ENCODE data around the gene TAOK3. TPM values are rescaled to one million over a fixed set of nuclear protein-coding genes. Genes with fewer than 3 reads are reported as not detected.

Gene TAOK3
- polyA plus RNA-seq, 4 donors = 27.5 to 38.9 (median 32.2) TPM

DNA sequence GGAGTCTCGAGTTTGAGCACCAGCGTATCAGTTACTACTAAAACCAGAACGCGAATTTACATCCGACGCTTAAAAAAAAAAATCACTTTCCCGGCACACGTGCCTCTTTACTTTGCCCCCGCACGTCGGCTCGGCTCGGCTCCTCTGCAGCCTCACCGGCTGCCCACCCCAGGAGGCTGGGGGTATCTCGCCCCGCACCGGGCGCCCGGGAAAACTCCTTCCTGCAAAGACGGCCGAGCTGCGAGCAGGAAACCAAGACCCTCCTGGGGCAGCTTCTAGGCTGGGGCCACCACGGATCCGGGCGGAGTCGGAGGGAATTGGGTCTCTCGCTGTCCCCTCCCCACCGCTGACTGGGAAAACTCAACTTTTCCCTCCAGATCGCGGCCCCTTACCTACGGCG lies 269.5 kb downstream of the TAOK3 start:
- peak in 3 of 4 donors; percentile 21 to 31 (median 29) for DNase-seq (ENCODE audit: low read depth in 4 of 4, low spot score in 2 of 4)

DNA sequence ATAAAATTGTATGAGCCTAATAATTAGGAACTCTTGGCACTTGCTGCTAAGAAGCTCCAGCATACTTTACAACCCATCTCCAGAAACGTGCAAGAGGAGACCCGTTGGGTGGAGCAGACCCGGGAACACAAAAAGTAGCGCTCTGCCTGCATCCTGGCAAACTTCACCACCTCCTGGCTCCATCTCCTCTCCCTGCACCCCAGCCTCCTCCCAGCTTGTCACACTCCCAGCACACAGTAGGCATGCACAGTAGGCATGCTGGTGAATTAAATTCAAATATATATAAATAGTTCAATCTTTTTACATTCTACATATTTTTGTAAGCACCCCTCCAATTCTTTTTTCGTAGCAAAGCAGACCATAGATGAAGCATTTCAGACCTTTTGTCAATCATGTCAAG lies 270.1 kb downstream of the TAOK3 start:
- DNase-seq (ENCODE audit: low read depth in 4 of 4, low spot score in 2 of 4) = no peak

DNA sequence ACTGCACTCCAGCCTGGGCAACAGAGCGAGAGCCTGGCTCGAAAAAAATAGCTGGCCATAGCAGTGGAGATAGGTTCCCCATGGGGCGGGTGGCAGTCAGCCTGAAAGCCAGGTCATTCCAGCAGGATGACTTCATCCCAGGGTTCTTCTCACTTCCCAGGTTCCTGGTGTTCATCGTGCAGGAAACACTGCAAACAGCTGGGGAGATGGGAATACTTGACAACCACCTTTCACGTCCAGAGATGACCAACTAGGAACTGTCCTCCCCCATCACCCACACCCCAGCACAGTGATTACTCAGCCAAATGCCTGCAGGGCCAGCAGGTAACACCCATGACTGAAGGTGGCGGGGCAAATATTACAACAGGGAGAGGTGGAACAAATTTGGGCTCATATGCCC lies 270.6 kb downstream of the TAOK3 start:
- no peak for DNase-seq (ENCODE audit: low read depth in 4 of 4, low spot score in 2 of 4)

DNA sequence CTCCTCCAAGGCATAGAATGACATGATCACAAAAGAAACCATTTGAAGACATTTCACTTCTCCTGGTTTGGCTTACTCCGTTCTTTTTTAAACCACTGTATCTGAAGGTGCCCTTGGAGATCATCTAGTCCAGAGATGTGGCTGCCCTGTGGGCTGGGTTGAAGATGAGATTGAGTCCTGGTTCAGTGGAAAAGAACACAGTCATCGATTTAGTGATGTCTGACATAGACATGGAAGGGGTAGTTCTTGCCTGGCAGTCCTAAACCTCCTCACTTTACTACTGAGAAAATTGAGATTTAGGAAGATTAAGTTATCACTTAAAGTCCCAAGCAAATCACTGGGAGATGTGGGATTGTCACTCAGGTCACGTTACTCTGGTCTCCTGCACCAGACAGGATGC lies 271.7 kb downstream of the TAOK3 start:
- DNase-seq (ENCODE audit: low read depth in 4 of 4, low spot score in 2 of 4) = no peak

Other genes starting within 250 kb of the TAOK3 start
- 100 to 1,000 TPM; 268 to 353 (median 333) TPM for gene PEBP1, start 236.8 kb downstream of the TAOK3 start, polyA plus RNA-seq (ENCODE audit: insufficient read length in 4 of 4)
- gene SUDS3, start 3.6 kb upstream of the TAOK3 start, polyA plus RNA-seq (ENCODE audit: insufficient read length in 4 of 4) = 10 to 100 TPM; 42.2 to 55.8 (median 46.8) TPM

Data from left renal cortex interstitium (tissue), 4 donors.